GM19452 (cell line): ENCODE measurements around the gene OARD1.
"Not testable (repeated sequence)": the region's sequence is repeated elsewhere in the genome, so short reads cannot be mapped to it uniquely, and the experiment has no call there.

Source experiments
- ATAC-seq: cut with Tn5 transposase; IDR thresholded peaks from one replicate; pipeline ENCODE4 v1.9.1; 2021; ENCODE audit not compliant: unreplicated experiment

OARD1 gene, protein sequence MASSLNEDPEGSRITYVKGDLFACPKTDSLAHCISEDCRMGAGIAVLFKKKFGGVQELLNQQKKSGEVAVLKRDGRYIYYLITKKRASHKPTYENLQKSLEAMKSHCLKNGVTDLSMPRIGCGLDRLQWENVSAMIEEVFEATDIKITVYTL

DNA sequence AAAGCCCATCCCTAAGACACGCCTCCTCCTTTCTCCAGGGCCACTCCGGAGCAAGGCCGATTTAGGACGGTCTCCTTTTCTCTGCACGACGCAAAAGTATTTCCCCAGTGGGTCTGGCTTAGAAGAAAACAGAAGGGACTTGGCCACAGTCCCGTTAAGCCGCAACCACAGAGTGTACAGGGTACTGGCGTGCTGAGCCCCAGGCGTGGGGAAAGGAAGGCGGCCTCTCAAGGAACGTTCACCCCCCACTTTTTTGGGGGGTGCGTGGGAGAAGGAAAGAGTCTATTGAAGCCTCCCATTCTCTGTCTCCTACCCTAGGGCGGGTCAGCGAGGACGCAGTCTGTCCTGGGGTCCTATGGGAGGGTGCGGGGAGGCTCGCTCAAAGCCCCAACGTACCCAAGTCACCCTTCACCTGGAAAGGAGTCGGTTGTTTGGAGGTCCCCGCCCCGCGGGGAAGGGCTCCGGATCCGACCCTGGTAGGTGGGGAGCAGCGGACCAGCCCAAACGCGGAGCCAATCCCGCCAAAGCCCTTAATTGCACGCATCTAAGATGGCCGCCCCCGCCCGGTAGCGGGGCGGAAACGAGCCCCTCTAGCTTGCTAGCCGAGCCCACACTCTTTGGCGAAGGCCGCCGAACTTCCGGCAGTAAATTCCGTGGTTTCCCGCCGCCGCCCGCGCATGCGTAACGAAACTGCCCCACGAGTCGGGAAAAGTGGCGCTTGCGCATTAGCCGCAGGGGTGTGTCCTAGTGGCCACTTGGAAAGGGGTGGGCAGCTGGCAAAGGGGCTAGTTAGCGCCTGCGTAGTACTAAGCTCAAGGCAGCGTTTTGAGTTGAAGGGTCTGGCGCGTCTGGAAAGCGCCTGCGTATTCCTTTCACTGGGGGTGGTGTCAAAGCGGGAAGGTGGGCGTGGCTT is at the start of gene OARD1:
Gene OARD1, minus strand, starts transcription at position 434 of the 913 bp plus-strand sequence. CDS start 722 bp downstream, outside the sequence.
- peak; percentile 61 for ATAC-seq

DNA sequence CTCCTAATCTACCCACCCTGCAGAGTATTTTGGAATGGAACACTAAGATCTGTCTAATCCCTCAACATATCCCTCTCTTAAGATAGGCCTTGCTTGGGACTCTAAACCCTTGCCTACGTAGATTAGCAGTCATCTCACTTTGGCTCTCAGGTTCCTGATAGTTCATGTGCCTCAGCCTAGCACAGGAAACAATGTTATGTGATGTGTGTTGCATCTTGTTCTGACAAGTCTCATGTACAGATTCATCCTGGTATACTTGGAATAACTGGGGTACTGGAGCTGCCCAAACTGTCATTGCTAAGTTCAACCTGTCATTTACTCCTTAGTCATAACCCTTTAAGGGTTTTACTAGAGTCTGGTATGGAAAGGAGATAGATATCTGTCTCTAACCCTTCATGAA is 47.9 kb upstream of the OARD1 start:
- ATAC-seq: no peak

DNA sequence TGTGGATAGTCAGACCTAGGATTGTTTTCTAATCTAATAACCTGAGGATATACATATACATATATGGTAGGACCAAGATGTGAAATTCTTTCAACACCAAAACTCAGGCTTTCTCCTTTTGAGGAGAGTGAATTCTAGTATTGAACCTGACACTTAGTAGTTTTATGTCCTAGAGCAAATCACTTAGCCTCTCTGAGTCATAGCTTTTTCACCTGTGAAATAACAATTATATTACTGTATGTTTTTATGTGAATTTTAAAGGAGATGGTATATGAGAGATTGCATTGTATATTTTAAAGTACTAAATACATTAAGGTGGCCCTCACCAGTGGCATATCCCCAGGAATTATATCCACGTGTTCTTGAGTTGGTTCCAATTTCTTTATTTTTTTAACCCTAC is 47.4 kb upstream of the OARD1 start:
- ATAC-seq: no peak

DNA sequence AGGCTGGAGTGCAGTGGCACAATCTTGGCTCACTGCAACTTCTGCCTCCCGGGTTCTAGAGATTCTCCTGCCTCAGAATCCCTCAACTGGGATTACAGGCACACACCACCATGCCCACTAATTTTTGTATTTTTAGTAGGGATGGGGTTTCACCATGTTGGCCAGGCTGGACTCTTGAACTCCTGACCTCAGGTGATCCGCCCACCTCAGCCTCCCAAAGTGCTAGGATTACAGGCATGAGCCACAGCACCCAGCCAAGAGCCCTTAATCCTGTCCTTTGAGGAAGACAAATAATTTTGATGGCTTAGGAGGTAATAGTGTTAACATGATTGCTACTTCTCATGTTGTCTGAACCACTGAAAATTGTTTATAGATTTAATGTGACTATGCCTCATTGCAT is 42.9 kb upstream of the OARD1 start:
- not testable (repeated sequence) for ATAC-seq

DNA sequence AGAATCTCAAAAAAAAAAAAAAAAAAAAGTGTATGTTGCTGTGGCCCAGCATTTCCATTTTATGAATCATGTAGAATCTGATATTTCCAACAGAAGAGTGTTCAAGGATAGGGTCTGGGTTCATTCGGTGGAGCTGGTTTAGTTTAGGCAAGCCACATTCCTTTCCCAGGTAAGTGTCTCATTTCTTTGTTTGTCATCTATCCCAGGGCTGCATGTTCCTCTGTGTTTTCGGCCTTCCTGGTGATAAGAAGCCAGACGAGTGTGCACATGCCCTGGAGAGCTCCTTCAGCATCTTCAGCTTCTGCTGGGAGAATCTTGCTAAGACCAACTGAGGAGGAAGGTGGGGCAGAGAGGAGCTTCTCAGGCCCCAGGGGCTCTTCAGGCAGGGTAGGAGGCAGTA is 38.9 kb upstream of the OARD1 start:
- no peak for ATAC-seq

DNA sequence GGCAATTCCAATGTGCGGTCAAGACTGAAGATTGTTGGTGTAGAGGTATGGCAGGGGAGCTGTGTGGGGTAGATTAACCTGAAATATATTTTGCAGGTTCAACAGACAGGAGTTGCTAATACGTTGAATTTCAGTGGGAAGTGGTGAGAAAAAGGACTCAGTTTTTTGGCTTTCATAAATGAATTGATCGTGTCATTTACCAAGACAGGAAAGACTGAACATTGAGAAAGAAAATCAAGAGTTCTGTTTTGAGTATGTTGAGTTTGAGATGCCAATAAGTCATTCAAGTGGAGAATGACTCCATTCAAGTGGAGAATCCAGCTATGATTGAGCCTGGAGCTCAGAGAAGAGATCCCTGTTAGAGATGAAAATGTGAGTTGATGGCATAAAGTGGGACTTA is 31.7 kb upstream of the OARD1 start:
- ATAC-seq: no peak

DNA sequence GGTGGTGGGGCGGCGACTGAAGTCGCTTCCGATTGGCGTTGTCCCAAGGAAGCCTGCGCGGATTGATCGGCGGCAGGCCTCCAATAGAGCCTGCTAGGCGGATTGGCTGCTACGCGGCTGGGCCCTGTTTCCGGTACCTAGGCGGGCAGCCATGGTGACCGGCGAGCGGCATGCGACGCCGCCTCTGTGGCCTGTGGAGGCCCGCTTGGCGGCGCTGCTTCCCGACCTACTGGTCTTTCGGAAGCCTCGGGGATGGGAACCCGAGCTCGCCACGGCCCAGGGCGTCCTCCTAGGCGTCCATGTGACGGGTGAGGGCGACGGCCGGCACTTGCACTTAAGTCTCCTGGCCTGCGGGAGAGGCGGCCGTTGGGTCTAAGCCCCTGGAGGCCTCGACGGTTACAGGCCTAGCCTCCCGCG is 28.7 kb upstream of the OARD1 start:
- ATAC-seq: no peak

DNA sequence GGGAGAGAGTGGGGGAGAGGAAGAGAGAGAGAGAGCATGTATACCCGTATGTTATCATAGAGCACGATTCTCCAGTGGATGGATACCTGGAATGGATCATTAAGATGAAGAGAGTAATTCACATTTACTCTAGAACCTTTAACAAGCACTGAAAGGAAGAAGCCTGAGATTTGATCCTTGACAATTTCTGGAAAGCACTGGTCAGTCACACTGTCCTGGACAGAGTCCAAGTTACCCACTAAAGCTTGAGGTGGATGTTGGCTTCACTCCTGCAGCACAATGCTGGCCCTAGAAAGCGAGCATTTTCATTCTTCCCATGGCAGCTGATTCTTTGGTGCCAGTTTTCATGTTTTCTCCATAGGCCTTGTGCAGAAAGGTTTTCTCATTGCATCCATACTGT is 26.2 kb upstream of the OARD1 start:
- ATAC-seq: no peak

DNA sequence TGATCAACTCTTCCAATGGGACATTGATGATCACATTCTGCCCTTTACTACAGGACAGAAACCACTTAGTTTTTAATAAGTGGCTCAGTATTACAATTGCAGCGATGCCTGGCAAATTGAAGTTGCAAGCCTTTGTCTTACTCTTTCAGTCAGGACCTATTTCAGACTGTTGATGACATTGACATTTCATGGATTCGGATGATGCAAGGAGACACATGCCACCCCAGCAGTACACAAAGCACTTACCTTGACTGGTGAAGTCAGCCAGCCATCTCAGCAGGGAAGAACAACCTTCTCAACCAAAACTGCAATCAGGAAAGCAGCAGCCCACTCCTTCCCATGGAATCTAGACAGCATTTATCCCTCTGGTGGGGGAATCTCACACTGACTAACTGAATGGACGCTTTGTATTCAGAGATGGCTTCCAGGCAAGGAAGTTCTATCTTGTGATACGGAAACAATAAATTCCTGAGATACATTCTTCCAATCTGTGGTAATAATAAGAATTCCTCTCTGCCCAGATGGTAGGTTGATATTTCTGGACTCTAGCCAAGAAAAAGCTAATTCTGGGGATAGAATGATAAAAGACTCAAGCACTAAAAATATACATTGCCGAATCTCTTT is 25.4 kb upstream of the OARD1 start:
- ATAC-seq: no peak

DNA sequence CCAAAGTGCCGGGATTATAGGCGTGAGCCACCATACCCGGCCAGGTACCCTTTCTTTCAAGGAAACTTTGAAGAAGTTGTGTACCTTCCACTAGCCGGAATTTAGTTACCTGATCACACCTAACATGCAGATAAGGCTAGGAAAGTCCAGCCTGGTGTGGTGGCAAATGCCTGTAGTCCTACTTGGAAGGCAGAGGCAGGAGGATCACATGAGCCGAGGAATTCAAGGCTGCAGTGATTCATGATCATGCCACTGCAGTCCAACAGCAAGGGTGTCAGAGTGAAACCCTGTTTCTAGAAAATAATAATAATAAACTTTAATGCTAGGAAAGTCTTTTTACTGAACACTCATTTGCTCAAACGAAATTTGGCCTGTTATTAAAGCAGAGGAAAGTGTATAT is 21.6 kb upstream of the OARD1 start:
- ATAC-seq: no peak

DNA sequence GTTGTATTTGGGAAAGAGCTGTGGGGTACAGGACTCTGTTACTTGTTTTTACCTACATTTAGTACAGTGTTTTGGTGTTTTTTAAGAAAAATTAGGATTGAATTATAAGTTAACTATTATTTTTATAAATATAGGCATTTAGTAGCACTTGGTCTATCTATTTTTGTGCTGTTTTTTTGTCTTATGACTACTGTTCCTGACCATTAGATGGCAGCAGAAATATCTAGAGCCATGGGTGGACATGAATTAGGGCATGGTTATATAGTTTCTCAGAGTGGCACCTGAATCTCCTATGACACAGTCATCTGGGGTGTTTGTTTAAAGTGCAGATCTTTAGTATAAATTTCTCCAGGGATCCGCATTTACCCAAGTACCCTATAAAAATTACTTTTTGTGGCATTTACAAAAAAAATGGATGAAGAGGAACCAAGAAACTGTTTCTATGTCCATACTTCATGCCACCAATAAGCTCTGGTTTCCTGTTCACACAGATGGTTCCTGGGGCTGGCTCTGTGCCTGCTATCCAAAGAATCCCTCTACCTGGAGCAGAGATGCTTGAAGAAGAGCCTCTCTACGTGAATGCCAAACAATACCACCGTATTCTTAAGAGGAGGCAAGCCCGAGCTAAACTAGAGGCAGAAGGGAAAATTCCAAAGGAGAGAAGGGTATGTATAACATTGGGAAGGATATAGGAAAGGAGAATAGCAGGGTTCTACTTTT is 20.4 kb upstream of the OARD1 start:
- no peak for ATAC-seq

DNA sequence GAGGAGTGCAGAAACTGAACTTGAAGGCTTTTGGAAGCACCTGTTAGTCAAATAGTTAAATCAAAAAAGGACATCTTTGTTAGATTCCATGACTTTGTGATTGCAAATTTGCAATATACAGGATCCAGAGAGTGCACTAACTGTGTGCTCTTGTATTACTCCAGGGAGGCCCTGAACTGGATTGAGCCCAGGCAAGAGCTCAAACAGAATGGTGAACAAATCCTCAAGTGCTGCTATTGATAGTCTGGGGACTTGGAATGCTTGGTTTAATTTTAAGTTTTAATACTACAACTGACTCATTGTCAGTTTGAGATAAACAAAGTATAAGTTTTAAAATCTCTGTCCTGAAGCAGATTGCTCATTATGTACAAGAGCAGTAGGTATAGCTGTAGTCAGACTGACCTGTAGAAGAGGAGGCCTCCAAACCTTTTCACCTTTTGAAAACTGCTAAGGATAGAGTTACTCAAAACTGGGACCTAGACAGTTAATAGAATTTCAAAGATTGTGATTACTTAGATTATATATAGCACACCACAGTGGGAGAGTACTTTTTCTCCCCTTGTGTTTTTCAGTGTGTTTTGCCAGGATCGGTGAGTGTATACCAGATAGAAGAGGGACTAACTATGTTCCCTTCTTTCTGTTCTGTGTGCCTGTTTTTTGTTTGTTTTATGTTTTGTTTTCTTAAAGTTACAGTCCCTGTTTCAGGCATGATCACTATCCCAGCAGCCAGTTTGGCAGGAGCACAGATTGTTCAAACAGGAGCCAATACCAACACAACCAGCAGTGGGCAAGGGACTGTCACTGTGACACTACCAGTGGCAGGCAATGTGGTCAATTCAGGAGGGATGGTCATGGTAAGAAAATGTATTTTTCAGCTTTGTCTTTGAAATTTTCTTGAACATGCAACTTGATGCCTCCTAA is 18.9 kb upstream of the OARD1 start:
- no peak for ATAC-seq

DNA sequence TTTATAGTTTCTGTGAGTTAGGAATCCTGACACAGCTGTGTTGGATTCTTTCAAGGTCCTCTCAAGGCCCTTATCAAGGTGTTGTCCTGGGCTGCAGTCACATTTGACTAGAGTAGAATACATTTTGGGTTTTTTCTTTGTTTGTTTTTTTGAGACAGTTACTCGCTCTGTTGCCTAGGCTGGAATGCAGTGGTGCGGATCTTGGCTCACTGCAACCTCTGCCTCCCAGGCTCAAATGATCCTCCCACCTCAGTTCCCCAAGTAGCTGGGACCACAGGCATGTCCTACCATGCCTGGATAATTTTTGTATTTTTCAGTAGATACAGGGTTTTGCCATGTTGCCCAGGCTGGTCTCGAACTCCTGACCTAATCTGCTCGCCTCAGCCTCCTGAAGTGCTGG is 16.3 kb upstream of the OARD1 start:
- no peak for ATAC-seq

DNA sequence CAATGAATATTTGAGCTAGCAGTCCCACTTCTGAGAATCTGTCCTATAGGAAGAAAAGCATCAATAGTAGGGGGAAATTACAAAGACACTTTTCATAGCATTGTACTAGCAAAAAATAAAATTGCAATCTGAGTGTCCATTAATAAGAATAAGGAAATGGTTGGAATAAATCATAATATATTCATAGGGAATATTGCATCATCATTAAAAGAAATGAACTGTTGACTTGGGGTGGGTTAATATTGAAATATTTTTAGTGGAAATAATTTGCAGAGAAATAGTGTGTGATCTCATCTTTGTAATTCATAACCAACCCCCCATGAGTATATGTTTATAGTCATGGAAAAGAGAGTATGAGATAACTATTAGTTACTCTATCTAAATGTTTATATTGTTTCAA is 13.0 kb upstream of the OARD1 start:
- no peak for ATAC-seq

DNA sequence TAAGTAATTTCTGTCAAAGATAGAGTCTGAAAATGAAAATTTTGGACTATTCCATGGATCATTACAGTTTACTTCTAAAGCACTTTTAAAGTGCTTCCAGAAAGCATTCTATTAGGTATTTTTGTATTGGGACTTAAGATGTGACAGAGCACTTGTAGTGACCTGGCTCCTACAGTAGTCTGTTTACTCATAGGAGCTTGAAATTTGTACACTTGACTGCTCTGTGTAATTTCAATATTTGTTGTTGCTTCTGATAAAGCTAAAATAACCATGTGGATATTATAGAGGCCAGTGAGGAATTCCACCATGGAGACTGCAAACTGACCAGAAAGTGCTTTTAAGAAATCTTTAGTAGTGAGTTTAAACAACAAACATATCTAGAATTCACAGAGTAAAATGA is 10.9 kb upstream of the OARD1 start:
- ATAC-seq: no peak

DNA sequence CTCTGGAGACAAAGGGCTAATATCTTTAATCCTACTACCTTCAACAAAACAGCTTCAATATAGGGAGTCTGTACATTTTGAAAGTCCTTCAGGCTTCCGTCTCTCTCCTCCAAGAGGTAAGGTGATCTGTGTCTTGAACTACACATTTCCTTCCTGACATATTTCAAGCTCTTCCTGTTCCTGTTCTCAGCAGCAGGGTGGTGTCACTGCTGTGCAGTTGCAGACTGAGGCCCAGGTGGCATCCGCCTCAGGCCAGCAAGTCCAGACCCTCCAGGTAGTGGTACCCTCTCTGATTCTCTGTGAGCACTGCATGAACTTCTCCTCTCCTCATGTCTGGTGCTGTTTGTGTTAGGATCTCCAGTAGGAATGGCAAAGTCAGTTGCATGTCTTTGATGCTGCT is 8.5 kb upstream of the OARD1 start:
- no peak for ATAC-seq

DNA sequence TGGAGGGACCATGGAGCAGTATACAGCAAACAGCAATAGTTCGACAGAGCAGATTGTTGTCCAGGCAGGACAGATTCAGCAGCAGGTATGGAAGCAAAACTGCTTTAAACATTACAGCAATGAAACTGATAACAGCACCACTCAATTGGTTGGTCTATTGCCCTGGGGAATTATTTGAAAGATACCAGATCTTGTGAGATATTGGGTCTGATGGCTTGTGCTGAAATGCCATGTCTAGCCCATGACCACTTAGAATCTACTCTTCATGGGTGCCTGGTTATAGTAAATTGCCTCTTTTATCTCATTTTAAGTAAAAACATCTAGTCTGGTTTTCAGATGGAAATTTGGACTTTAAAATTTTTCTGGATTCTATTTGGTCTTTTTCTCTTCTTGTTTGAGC is 6.9 kb upstream of the OARD1 start:
- ATAC-seq: no peak

DNA sequence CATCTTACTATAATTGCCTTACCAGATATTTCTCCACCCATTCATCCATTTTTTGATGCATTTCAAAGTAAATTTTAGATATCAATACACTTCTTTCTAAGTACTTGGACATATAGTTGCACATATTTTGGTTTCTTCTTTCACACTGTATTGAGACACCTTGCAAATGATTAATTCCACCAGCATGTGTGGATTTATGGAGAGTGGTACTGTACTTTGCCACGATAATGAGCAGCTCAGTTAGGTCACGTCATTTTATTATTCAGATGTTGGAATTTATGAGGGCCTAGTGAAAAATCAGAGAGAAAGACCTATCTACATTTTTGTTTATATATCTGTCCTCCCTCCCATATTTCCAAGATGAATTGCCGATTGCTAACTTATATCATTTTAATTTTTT is 5.9 kb upstream of the OARD1 start:
- no peak for ATAC-seq

DNA sequence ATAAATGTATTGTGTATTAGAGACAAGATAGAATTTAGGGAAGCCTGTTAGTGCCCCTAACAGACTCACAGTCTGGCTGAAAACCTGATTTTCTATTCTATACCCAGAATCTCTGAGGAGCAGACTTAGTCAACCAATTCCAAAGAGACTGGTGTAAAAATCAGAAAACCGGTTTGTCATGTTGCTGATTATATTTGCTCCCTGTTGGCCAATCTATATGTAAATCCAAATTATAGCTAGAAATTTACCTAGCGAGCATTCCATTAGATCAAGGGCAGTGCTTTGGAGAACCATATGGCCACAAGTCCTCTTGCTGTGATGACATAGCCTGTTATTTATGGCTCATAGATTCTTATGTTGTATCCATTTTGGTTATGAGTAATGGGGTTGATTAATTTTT is 5.4 kb upstream of the OARD1 start:
- ATAC-seq: no peak
